CD4-positive, alpha-beta T cell treated with Interleukin-17A for 4 hours (primary cell): ENCODE data around the gene TADA2A.
"Not testable (repeated sequence)": the region's sequence is repeated elsewhere in the genome, so short reads cannot be mapped to it uniquely, and the experiment has no call there.

Experiments
- DNase-seq: peaks from one replicate; pipeline ENCODE4 v3.0.0-alpha.2; 2020; ENCODE audit warnings: mixed read lengths

TADA2A gene

DNA sequence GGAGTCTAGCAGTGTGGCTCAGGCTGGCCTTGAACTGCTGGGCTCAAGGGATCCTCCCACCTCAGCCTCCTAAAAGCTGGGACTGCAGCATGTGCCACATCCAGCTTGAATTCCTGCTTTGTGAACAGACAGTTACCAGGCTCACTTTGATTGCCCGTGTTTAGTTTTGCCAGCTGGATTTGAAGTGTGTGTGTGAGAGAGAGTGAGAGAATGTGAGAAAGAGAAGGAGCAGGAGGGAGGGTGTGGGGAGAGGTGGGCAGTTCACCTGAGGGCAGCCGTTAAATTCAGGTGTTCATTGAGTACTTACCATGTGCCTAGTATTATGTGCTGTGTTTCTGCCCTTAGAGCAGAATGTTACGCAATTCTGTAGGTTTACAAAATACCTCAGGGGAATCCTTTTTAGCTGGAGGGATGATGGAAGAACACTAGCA is 87.7 kb downstream of the TADA2A start:
- DNase-seq: no peak

DNA sequence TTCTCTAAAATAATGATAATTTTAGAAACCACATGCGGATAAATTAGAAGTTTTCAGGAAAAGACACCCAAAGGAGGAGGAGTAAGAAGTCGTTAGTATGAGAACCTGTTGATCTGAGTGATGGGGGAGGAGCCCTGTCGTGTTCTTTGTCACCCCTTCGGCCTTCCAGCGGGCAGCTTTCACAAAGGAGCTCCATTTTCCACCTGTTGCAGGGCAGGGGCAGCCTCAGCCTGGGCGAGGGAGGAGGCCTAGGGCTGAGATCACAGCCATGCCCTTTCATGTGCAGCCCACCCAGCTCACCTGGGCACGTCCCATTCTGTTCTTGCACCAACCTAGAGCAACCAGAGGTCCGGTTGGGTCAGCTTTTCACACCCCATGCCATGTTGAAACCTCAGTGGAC is 88.3 kb downstream of the TADA2A start:
- no peak for DNase-seq

GRCh38 chr17:37500378-37500777 is 93.7 kb downstream of the TADA2A start:
- no peak for DNase-seq

- DNase-seq: no peak
Observed at GRCh38 chr17:37502009-37502936, 95.6 kb downstream of the TADA2A start.

- no peak for DNase-seq
Observed at GRCh38 chr17:37503148-37503547, 96.5 kb downstream of the TADA2A start.

- no peak for DNase-seq
Observed at GRCh38 chr17:37505333-37505732, 98.6 kb downstream of the TADA2A start.

DNA sequence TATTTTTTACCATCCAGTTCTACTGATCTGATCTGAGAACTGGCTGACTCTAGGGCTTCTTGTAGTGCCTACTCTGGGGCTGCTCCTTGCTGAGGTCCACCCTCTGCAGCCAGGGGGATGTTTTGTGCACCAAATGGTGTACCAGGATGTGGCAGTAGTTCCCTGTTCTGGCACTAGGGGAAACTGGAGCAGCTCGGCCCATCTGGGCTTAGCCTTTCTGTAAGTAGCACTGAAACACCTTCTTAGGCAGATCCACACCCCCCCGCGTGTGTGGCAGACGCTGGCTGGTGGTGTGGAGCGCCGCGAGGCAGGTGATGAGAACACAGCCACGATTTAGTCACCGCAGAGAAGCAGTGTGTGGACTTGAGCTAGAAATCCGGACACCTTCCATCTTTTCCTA is 100.0 kb downstream of the TADA2A start:
- DNase-seq: no peak

DNA sequence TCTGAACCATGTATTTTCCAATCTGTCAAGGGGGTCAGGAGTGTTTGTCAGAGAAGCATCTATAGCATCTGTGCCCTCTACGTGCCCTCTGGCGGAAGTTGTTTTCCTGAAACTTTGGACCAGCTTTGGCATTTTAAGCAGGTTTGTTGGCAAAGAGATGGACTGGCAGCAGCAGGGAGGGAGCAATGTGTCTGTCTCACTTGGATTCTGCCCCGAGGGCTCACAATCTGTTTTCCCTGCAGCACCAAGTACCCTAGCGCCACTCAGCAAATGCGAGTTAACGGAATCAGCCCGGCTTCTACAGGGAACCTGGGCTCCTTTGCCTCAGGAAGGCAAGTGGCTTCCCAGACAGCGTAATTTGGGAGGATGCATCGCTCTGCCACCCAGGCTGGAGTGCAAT is 100.4 kb downstream of the TADA2A start:
- DNase-seq: no peak

- no peak for DNase-seq
Observed at GRCh38 chr17:37510056-37510455, 103.4 kb downstream of the TADA2A start.

DNA sequence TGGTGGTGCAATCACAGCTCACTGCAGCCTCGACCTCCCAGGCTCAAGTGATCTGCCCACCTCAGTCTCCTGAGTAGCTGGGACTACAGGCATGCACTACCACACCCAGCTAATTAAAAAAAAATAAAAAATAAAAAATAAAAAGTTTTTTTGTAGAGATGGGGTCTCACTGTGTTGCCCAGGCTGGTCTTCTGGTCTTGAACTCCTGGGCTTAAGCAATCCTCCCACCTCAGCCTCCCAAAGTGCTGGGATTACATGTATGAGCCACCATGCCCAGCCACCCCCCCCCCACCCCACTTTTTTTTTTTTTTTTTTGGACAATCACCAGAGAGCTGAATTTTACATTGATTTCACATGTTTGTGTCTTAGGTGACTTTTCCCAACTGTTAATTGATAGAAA is 105.0 kb downstream of the TADA2A start:
- not testable (repeated sequence) for DNase-seq

- no peak for DNase-seq
Observed at GRCh38 chr17:37512442-37513068, 105.9 kb downstream of the TADA2A start.

DNA sequence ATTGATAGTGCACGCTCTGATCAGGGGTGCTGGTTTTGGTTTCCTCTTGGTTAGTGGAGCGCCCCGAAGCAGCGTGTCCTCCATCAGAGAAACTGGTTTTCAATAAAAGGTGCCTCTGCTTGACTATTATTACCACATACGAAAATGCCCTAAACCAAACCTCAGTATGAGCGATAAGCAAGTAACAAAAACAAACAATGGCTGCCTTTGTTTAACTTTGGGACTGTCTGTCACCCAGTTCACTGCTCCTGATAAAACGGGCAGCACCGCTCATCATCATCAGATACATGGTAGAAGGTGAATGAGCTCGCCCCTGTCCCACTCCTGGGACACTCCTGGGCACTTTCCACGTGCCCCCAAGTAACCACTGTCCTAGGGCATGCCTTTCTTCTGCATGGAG is 107.0 kb downstream of the TADA2A start:
- no peak for DNase-seq

DNA sequence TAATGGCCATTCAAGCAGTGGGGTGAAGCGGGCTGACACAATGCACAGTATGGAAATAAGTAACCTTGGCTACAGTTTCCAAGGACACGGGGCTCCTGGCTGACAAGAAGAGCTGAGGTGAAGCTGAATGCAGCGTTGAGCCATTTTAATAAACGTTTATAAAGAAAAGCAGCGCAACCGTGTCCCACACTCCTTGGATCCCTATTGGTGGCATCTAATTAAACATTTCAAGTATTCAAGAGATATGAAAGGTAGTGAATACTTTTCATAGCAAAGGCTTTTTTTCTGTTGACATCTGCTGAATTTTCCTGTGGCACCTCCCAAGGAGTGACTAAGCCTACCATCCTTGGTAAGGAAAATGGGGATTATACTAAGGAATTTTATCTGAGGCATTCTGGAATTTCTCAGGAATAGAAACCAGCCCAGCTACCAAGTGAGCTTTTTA is 109.5 kb downstream of the TADA2A start:
- no peak for DNase-seq

GRCh38 chr17:37517881-37518280 is 111.2 kb downstream of the TADA2A start:
- DNase-seq: no peak

DNA sequence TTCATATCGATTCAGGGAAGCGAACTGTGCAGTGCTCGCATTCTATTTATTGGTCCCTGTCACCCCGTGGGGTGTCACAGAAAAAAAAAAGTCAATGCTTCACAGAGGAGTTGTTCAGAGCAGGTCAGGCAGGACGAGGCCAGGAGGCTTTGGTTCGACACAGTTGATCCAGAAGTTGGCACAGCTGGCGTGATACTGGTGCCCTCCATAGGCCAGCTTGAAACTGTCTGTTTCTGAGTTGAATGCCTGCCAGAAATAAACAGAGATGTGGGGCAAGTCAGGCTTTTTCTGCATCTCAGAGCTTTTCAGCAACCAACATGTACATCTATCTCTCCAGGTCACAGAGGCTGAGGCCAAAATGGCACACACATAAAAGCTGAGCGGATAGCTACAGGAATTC is 112.1 kb downstream of the TADA2A start:
- DNase-seq: no peak

DNA sequence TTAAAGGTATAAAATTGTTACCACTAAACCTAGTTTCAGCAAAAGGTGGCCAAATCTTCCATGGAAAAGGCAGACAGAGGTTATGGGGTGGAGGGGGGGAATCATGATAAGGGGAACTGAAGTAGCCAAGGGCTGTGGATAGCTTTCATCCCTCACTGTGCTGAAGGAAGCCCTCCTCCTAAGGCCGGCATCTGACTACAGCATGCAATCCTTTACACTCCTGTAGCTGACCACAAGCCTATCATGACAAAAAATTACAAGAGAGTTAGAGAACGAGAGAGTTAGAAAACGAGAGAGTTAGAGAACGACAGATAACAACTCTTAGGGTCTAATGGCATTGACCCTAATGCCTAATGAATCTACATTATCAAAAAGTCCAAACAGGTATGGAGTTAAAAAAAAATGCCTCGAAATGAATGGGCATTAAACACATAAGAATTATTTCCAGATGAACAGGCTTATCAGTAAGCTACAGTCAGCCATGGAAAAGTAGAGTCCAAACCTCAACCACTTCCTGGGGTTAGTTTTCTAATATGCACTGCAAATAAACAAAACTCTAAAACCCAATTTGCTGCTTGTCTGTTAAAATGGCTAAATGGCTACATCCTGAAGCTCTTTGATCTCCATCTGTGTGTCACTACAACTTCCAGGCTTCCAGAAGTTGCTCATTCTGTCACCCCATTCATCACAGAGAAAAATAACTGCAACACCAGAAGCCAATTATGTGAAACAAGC is 112.7 kb downstream of the TADA2A start:
- no peak for DNase-seq

DNA sequence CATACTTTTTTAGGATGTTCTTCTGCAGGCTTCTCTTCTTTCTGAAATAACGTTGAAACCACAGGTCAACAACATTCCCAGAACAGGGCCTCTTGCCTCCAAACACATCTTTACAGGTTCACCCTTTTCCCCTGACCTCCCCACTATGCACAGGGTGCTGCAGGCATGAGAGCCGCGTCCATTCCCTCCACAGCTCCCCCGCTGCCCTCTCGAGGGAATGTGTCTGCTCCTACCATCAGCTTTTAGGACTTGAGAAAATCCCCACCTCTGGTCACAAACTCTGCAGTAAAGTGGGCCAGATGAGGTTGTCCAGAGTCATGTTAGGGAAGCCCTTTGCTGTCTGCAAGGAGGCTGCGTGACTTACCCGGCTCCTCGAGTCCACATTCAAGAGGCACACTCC is 113.5 kb downstream of the TADA2A start:
- DNase-seq: no peak

DNA sequence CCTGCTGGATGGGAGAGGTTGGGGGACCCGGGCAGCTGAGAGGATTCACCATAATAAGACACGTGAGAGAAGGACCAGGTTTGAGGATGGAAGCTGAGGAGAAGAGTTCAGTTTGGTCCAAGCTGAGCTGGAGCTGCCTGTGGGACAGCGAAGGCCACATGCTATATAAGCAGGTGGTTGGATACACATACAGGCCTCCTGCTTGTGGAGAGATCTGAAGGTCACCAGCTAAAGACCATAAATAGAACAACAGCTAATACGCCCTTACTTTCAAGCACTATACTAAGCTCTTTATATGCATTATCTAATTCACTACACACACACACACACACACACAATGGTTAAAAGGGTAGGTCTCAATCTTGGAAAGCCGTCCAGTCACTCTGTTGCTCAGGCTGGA is 115.1 kb downstream of the TADA2A start:
- no peak for DNase-seq

GRCh38 chr17:37523715-37524219 is 117.1 kb downstream of the TADA2A start:
- DNase-seq: no peak

DNA sequence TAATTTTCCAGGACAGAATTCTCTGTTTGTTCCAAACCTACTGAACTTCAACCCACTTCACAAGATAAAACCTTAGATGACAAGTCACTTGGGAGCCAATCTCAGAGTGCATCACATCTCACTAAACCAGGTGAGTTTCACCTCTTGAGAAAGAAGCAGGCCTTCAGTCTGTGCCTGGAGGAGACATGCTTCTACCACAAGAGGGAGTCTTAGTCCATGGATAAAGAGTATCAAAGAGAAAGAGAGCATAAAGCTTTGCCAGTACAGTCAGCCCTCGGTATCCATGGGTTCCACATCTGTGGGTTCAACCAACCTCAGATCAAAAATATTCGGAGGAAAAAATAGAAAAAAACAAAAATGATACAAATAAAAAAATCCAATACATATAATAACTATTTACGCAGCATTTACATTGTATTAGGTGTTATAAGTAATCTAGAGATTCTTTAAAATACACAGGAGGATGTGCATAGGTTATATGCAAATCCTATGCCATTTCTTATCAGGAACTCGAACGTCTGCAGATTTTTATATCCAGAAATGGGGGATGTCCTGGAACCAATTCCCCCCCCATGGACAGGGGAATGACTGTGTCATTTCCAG is 120.7 kb downstream of the TADA2A start:
- DNase-seq: peak; percentile 24
